Hepatocyte (in vitro differentiated cells): ENCODE results near the gene TCTA. TPM values are rescaled to one million over a fixed set of nuclear protein-coding genes. Genes with fewer than 3 reads are reported as not detected.
A peak's percentile ranks its signal among the peaks of the same experiment; 100 is the strongest.

ENCODE experiments used
- DNase-seq: peaks from one replicate; pipeline ENCODE4 v3.0.0-alpha.2; 2016; ENCODE audit warnings: low spot score
- H2AFZ ChIP-seq: fragments of 200-600 bp; sonication (generic); 2 replicates; pipeline ENCODE4 v1.6.0; 2016; ENCODE audit warnings: antibody characterized with exemption, mild to moderate bottlenecking
- H3K27ac ChIP-seq: fragments of 200-600 bp; sonication (generic); 2 replicates; pipeline ENCODE4 v1.5.1; 2016; ENCODE audit warnings: mild to moderate bottlenecking
- H3K27me3 ChIP-seq: fragments of 200-600 bp; sonication (generic); 2 replicates; pipeline ENCODE4 v1.6.1; 2016
- H3K36me3 ChIP-seq: fragments of 200-600 bp; sonication (generic); replicated peaks from 2 replicates; pipeline ENCODE4 v1.5.1; 2016; ENCODE audit warnings: low read depth; ENCODE audit not compliant: insufficient read depth
- H3K4me1 ChIP-seq: fragments of 200-600 bp; sonication (generic); 2 replicates; pipeline ENCODE4 v1.5.1; 2016; ENCODE audit warnings: mild to moderate bottlenecking, moderate library complexity; ENCODE audit not compliant: insufficient read depth
- H3K4me2 ChIP-seq: fragments of 200-600 bp; sonication (generic); 2 replicates; pipeline ENCODE4 v1.6.0; 2016
- H3K4me3 ChIP-seq: fragments of 200-600 bp; sonication (generic); 2 replicates; pipeline ENCODE4 v1.5.1; 2016; ENCODE audit warnings: mild to moderate bottlenecking
- H3K79me2 ChIP-seq: fragments of 200-600 bp; sonication (generic); 2 replicates; pipeline ENCODE4 v1.6.0; 2017; ENCODE audit warnings: mild to moderate bottlenecking
- H3K9me2 ChIP-seq: fragments of 200-600 bp; sonication (generic); replicated peaks from 2 replicates; pipeline ENCODE4 v1.6.0; 2017; ENCODE audit warnings: mild to moderate bottlenecking; ENCODE audit not compliant: insufficient read depth
- H3K9me3 ChIP-seq: fragments of 200-600 bp; sonication (generic); 2 replicates; pipeline ENCODE4 v1.5.1; 2016; ENCODE audit warnings: low read depth, mild to moderate bottlenecking
- H4K20me1 ChIP-seq: fragments of 200-600 bp; sonication (generic); 2 replicates; pipeline ENCODE4 v1.6.0; 2016; ENCODE audit warnings: mild to moderate bottlenecking; ENCODE audit not compliant: insufficient read depth, poor library complexity, severe bottlenecking
- EZH2 ChIP-seq: fragments of 200-600 bp; sonication (generic); IDR thresholded peaks from 2 replicates; pipeline ENCODE4 v1.6.1; 2016; ENCODE audit warnings: antibody characterized with exemption, mild to moderate bottlenecking, borderline replicate concordance
- EZH2phosphoT487 ChIP-seq: fragments of 200-600 bp; sonication (generic); IDR thresholded peaks from one replicate; pipeline ENCODE4 v1.6.1; 2018; ENCODE audit warnings: antibody characterized with exemption, mild to moderate bottlenecking, low read depth, moderate library complexity; ENCODE audit not compliant: unreplicated experiment, severe bottlenecking
- WGBS: methylation state at CpG from one replicate; pipeline ENCODE4 v1.1.6; 2016; ENCODE audit warnings: low lambda C conversion rate; ENCODE audit errors: missing lambda C conversion rate; 5-methylcytosine and 5-hydroxymethylcytosine counted together
- polyA plus RNA-seq: library from polyadenylated mRNA; unstranded; fragments of >200 nt; fragmentation: Nextera tagmentation; extraction: Ambion mirVana; gene quantifications from 2 replicates; pipeline ENCODE4 v1.2.1, GENCODE V29; 2016
- total RNA-seq: library from RNA; depleted of rRNA; stranded (reverse); fragments of >200 nt; gene quantifications from 2 replicates; pipeline ENCODE4 v1.2.3, GENCODE V29; 2014
- TF ChIP-seq, protein P1 (sequence below): fragments of 200-600 bp; sonication (generic); IDR thresholded peaks from 2 replicates; pipeline ENCODE4 v1.5.1; 2016; ENCODE audit warnings: antibody characterized with exemption, mild to moderate bottlenecking; ENCODE audit not compliant: poor library complexity

Gene TCTA, protein sequence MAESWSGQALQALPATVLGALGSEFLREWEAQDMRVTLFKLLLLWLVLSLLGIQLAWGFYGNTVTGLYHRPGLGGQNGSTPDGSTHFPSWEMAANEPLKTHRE
- total RNA-seq (20.9 and 24.5 TPM in 2 replicates), polyA plus RNA-seq (30.1 and 31.6 TPM in 2 replicates)

DNA sequence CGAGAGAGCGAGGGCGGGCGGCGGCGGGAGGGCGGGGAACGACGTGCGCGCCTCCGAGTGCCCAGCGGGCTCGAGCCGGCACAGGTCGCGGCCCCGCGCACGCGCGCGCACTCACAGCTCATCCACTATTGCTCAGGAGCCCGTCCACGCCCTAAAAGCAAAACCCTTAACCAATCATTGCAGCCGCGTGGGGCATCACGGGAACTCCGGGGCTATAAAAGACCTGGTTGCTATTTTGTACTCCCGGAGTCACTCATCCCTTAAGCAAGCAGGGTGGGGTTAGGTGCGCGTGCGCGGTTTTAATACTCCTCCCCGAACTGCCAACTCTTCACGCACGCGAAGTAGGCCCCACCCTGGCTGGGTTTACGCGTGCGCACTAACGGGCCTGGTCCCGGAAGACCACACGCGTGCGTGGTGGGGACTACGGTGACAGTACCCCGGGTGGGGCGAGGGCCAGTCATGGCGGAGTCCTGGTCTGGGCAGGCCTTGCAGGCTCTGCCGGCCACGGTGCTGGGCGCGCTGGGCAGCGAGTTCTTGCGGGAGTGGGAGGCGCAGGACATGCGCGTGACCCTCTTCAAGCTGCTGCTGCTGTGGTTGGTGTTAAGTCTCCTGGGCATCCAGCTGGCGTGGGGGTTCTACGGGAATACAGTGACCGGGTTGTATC is at the start of gene TCTA, which contains the start of gene RHOA:
Gene TCTA, plus strand, starts transcription at position 456 of the 664 bp plus-strand sequence. Its CDS starts 4 bp downstream, at position 460.
Gene RHOA, minus strand, starts transcription at position 9 of the 664 bp plus-strand sequence. CDS start 36,387 bp downstream, outside the sequence.
- no peak for TF ChIP-seq EZH2phosphoT487
- TF ChIP-seq, protein P1, sequence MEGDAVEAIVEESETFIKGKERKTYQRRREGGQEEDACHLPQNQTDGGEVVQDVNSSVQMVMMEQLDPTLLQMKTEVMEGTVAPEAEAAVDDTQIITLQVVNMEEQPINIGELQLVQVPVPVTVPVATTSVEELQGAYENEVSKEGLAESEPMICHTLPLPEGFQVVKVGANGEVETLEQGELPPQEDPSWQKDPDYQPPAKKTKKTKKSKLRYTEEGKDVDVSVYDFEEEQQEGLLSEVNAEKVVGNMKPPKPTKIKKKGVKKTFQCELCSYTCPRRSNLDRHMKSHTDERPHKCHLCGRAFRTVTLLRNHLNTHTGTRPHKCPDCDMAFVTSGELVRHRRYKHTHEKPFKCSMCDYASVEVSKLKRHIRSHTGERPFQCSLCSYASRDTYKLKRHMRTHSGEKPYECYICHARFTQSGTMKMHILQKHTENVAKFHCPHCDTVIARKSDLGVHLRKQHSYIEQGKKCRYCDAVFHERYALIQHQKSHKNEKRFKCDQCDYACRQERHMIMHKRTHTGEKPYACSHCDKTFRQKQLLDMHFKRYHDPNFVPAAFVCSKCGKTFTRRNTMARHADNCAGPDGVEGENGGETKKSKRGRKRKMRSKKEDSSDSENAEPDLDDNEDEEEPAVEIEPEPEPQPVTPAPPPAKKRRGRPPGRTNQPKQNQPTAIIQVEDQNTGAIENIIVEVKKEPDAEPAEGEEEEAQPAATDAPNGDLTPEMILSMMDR, result no peak
- no peak for TF ChIP-seq EZH2
- Histone ChIP-seq H3K27ac (peak within 1 kb of the TSS; percentile 93), H3K4me3 (peak within 1 kb of the TSS; percentile 40), H3K36me3 (no peaks in the 10 kb centered on the region), H4K20me1 (peaks cover 41% of the 10 kb centered on the region), H3K9me2 (no peaks in the 10 kb centered on the region), H3K4me2 (peak within 1 kb of the TSS; percentile 93), H2AFZ (peak within 1 kb of the TSS; percentile 37), H3K4me1 (peaks cover 20% of the 10 kb centered on the region), H3K9me3 (no peaks in the 10 kb centered on the region), H3K79me2 (peaks cover 63% of the 10 kb centered on the region), H3K27me3 (no peaks in the 10 kb centered on the region)
- WGBS, result 1% methylated on average over 58 of the region's 62 CpGs
- DNase-seq, result peak; percentile 100

DNA sequence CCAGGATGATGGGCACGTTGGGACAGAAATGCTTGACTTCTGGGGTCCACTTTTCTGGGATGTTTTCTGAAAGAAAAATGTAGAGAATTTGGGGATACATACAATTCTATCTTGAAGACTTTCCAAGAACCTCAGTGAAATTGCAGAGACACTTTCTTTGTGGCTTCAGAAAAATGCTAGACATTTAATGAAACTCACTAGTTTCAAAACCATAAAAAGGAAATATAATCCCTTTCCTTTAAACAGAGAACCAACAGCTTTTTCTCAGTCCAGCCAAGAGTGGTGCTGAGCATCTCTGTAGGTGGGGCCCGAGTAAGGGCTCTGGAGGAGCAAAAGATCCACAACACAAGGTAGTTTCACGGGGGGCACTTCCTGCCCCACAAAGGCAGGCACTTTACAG is 49.7 kb upstream of the TCTA start:
- Histone ChIP-seq H3K4me2 (no peak overlapping the region), H4K20me1 (peaks cover 3% of the 10 kb centered on the region)

DNA sequence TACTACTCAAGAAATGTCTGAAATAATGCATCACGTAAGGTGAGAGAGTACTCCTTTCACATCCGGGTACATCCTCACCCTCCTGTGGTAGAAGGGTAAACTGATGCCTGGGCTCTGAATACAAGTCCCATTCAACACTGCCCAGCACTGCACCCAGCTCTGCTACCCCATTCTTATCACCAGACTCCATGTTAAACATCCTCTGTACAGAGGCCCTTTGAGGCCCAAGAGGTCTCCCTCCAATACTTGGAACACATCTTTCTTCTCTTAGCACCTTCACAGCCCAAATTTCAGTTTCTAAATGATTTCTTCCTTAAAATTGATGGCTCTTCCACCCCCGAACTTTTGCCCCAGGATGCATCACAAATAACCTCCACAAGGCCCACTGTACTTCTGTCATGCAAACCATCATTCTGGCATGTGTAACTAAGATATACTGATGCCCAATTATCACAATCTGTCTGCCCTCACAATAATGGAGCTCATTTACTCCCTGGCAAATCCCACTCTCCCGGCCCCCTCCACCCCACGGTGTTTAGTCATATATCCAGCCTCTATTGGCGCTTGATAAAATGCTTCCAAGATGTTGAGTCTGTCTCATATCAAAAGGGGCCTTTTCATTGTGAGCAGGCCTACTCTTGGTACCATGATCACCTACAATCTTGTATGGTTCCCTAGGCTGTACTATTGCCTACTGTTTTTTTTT is 41.5 kb upstream of the TCTA start:
- no peak overlapping the region for H2AFZ ChIP-seq
- no peak overlapping the region for H3K4me2 ChIP-seq
- no peaks in the 10 kb centered on the region for H3K36me3 ChIP-seq
- no peaks in the 10 kb centered on the region for H3K27me3 ChIP-seq
- H3K9me3 ChIP-seq, result no peaks in the 10 kb centered on the region
- no peak for DNase-seq
- no peak overlapping the region for H3K27ac ChIP-seq
- H4K20me1 ChIP-seq, result peaks cover 27% of the 10 kb centered on the region
- H3K4me1 ChIP-seq, result no peaks in the 10 kb centered on the region
- peaks cover 96% of the 10 kb centered on the region for H3K79me2 ChIP-seq
- 95% methylated on average over 6 of the region's 6 CpGs for WGBS
- H3K4me3 ChIP-seq, result no peak overlapping the region
- TF ChIP-seq, protein P1, result no peak
- no peak for TF ChIP-seq EZH2
- TF ChIP-seq EZH2phosphoT487, result no peak
- H3K9me2 ChIP-seq, result no peaks in the 10 kb centered on the region

More for the DNA sequence above, 49.7 kb upstream of the TCTA start:
- WGBS, result 86% methylated on average over 3 of the region's 3 CpGs
- Histone ChIP-seq H3K9me3 (no peaks in the 10 kb centered on the region), H3K4me1 (peaks cover 10% of the 10 kb centered on the region), H3K79me2 (peaks cover 57% of the 10 kb centered on the region), H3K4me3 (no peak overlapping the region), H3K36me3 (peaks cover 4% of the 10 kb centered on the region), H3K27ac (peak overlapping the region; percentile 13), H2AFZ (no peak overlapping the region), H3K9me2 (no peaks in the 10 kb centered on the region), H3K27me3 (no peaks in the 10 kb centered on the region)
- TF ChIP-seq, protein P1, result no peak
- TF ChIP-seq EZH2 (no peak), EZH2phosphoT487 (no peak)
- DNase-seq, result no peak
